ENCODE measurements around the gene ARMC12. TPM values are rescaled to one million over a fixed set of nuclear protein-coding genes. Genes with fewer than 3 reads are reported as not detected.
"Not testable (repeated sequence)": the region's sequence is repeated elsewhere in the genome, so short reads cannot be mapped to it uniquely, and the experiment has no call there.

ARMC12 gene
- polyA plus RNA-seq, 2 of the 4 experiments (the other 2 are of a cell fraction) = 0.44 to 0.88 TPM

DNA sequence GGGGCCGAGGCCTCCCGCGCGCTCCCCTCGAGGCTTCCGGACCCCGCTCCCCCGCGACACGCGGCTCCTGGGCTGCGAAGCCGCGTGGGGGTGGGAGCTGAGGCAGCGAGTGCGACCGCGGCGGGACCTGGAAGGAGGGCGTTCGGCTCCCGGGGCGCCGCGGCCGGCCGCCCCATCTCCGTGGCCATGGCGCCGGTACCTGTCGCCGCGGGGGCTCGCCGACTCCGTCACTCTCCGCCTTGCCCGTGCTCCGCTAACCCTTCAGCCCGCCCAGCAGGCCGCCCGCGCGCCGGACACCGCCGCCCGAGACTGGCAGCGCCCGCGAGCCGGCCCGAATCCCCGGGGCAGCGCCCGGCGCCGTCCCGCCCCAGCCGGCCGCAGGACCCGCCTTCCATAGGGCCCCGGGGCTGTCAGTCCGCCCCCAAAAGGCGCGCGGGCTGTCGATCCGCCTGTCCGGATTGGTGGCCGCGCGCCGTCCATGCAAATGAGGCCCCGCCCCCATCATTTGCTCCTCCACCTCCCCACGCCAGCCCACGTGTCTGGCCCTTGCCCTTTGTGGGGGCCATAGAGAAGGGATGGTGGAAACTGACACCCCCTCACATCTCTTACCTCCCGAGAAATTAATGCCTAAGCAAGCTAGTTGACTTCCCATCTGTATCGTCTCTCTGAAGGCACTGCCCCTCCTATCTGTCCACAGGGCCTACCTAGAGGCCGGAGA is 48.1 kb upstream of the ARMC12 start, which contains the start of gene FKBP5 (continued):
- TF ChIP-seq RAD21 (conservative IDR thresholded peaks at IDR 0.05 in 1 of 2, IDR thresholded peaks at IDR 0.05 in 1 of 2) (no peak), USF2 (IDR thresholded peaks at IDR 0.05) (peak; percentile 54; the same call in 1 of the 2 replicates), BCL3 (IDR thresholded peaks at IDR 0.05) (0 out of 3 replicates have a peak, but pooled peaks have one; percentile 24), SMC3 (IDR thresholded peaks at IDR 0.05) (no peak), TP53 (CRISPR knock-in tag; IDR thresholded peaks at IDR 0.05) (no peak), NR3C1 (IDR thresholded peaks at IDR 0.05) (no peak), FOSL2 (IDR thresholded peaks at IDR 0.05) (no peak), FOSL2 (CRISPR knock-in tag; IDR thresholded peaks at IDR 0.05) (no peak), CBX2 (IDR thresholded peaks at IDR 0.05; ENCODE audit: borderline replicate concordance, low read depth) (no peak), REST (IDR thresholded peaks at IDR 0.05) (no peak), JUNB (IDR thresholded peaks at IDR 0.05) (no peak), EHF (CRISPR knock-in tag; IDR thresholded peaks at IDR 0.05) (no peak), MYC (IDR thresholded peaks at IDR 0.05; ENCODE audit: borderline replicate concordance, low read length) (0 out of 2 replicates have a peak, but pooled peaks have one; percentile 21), CHD4 (IDR thresholded peaks at IDR 0.05; ENCODE audit: borderline replicate concordance) (no peak), CEBPB (IDR thresholded peaks at IDR 0.05) (no peak), JUN (IDR thresholded peaks at IDR 0.05) (0 out of 5 replicates have a peak, but pooled peaks of 1 of the 2 experiments have one; percentile 49), GATA3 (IDR thresholded peaks at IDR 0.05; ENCODE audit: borderline replicate concordance) (no peak), NFE2L2 (conservative IDR thresholded peaks at IDR 0.05; ENCODE audit: low read length) (no peak), ZC3H11A (IDR thresholded peaks at IDR 0.05) (no peak), MAFK (IDR thresholded peaks at IDR 0.05; ENCODE audit: partially characterized antibody) (no peak), E2F6 (IDR thresholded peaks at IDR 0.05; ENCODE audit: borderline replicate concordance, low read depth) (no peak)
- TF ChIP-seq, protein P1, sequence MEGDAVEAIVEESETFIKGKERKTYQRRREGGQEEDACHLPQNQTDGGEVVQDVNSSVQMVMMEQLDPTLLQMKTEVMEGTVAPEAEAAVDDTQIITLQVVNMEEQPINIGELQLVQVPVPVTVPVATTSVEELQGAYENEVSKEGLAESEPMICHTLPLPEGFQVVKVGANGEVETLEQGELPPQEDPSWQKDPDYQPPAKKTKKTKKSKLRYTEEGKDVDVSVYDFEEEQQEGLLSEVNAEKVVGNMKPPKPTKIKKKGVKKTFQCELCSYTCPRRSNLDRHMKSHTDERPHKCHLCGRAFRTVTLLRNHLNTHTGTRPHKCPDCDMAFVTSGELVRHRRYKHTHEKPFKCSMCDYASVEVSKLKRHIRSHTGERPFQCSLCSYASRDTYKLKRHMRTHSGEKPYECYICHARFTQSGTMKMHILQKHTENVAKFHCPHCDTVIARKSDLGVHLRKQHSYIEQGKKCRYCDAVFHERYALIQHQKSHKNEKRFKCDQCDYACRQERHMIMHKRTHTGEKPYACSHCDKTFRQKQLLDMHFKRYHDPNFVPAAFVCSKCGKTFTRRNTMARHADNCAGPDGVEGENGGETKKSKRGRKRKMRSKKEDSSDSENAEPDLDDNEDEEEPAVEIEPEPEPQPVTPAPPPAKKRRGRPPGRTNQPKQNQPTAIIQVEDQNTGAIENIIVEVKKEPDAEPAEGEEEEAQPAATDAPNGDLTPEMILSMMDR (IDR thresholded peaks at IDR 0.05) = no peak

DNA sequence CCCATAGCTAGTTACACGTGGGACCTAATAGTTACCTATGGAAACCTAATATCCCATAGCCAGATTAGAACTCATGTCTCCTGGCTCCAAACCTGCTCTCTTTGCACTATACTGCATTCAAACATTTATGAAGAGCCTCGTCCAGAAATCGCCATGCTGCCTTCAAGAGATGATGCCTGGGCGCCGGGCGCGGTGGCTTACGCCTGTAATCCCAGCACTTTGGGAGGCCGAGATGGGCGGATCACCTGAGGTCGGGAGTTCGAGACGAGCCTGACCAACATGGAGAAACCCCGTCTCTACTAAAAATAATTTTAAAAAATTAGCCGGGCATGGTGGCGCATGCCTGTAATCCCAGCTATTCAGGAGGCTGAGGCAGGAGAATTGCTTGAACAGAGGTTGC is 46.8 kb upstream of the ARMC12 start:
- H3K9me3 ChIP-seq; POLR2A ChIA-PET; DNase-seq (ENCODE audit: low read depth in 1 of 2, low spot score in 1 of 2); FAIRE-seq; H3K4me3 ChIP-seq; H3K27ac ChIP-seq; ATAC-seq; H3K4me2 ChIP-seq: not testable (repeated sequence)
- peaks cover 11% of the 10 kb centered on the region; the same call in 2 of the 3 replicates for H3K4me1 ChIP-seq
- WGBS (ENCODE audit: missing lambda C conversion rate) = 97% methylated on average over 16 of the region's 16 CpGs
- CTCF ChIA-PET = interaction anchor here (1.1 kb wide), 1 partner anchor 168 kb away, joined by 3 read pairs; no protein-coding TSS in a partner anchor

Measured in A549 (cell line).